ENCODE data around the gene RSPRY1.

RSPRY1 gene

GRCh38 chr16:57226701-57227621 lies 40.8 kb downstream of the RSPRY1 start:
- H3K79me2 ChIP-seq (ENCODE audit: control insufficient read depth, low read length): no peaks in the 10 kb centered on the region
- H4K20me1 ChIP-seq (ENCODE audit: control insufficient read depth, insufficient read depth, low read depth, low read length): no peaks in the 10 kb centered on the region
- H3K9me2 ChIP-seq (replicated peaks; ENCODE audit: control insufficient read depth, low read length): no peaks in the 10 kb centered on the region
- no peak for TF ChIP-seq CTCF (IDR thresholded peaks at IDR 0.05; ENCODE audit: low read depth, low read length, poor library complexity, severe bottlenecking)
- TF ChIP-seq EZH2phosphoT487 (IDR thresholded peaks at IDR 0.05; ENCODE audit: borderline replicate concordance, low read length): no peak
- H3K4me2 ChIP-seq (ENCODE audit: low read length): no peak overlapping the region
- no peak overlapping the region for H3K4me3 ChIP-seq (ENCODE audit: low read length)
- no peaks in the 10 kb centered on the region for H3F3A ChIP-seq (ENCODE audit: control insufficient read depth, insufficient read depth)
- H3K9me3 ChIP-seq (ENCODE audit: control insufficient read depth, insufficient read depth, low read length): no peaks in the 10 kb centered on the region
- H3K4me1 ChIP-seq (ENCODE audit: control insufficient read depth, low read length): peaks cover 16% of the 10 kb centered on the region
- H3K27ac ChIP-seq (ENCODE audit: low read depth, low read length): no peak overlapping the region
- peaks cover 72% of the 10 kb centered on the region for H3K36me3 ChIP-seq (ENCODE audit: control insufficient read depth, low read length)
- H3K27me3 ChIP-seq (ENCODE audit: control insufficient read depth, low read length): no peaks in the 10 kb centered on the region

- TF ChIP-seq EZH2phosphoT487 (IDR thresholded peaks at IDR 0.05; ENCODE audit: borderline replicate concordance, low read length) (no peak), CTCF (IDR thresholded peaks at IDR 0.05; ENCODE audit: low read depth, low read length, poor library complexity, severe bottlenecking) (no peak)
- no peaks in the 10 kb centered on the region for H3K9me2 ChIP-seq (replicated peaks; ENCODE audit: control insufficient read depth, low read length)
- H3F3A ChIP-seq (ENCODE audit: control insufficient read depth, insufficient read depth): no peaks in the 10 kb centered on the region
- no peaks in the 10 kb centered on the region for H3K79me2 ChIP-seq (ENCODE audit: control insufficient read depth, low read length)
- H3K36me3 ChIP-seq (ENCODE audit: control insufficient read depth, low read length): peaks cover 75% of the 10 kb centered on the region
- H3K4me1 ChIP-seq (ENCODE audit: control insufficient read depth, low read length): peaks cover 21% of the 10 kb centered on the region
- no peaks in the 10 kb centered on the region for H3K9me3 ChIP-seq (ENCODE audit: control insufficient read depth, insufficient read depth, low read length)
- no peak overlapping the region for H3K27ac ChIP-seq (ENCODE audit: low read depth, low read length)
- H4K20me1 ChIP-seq (ENCODE audit: control insufficient read depth, insufficient read depth, low read depth, low read length): no peaks in the 10 kb centered on the region
- H3K4me2 ChIP-seq (ENCODE audit: low read length): no peak overlapping the region
- H3K4me3 ChIP-seq (ENCODE audit: low read length): no peak overlapping the region
- H3K27me3 ChIP-seq (ENCODE audit: control insufficient read depth, low read length): no peaks in the 10 kb centered on the region
These were observed 43.0 kb downstream of the RSPRY1 start for GRCh38 chr16:57229079-57229478.

GRCh38 chr16:57231821-57232350 lies 45.8 kb downstream of the RSPRY1 start:
- peaks cover 23% of the 10 kb centered on the region for H3F3A ChIP-seq (ENCODE audit: control insufficient read depth, insufficient read depth)
- no peaks in the 10 kb centered on the region for H3K9me2 ChIP-seq (replicated peaks; ENCODE audit: control insufficient read depth, low read length)
- H3K4me3 ChIP-seq (ENCODE audit: low read length): no peak overlapping the region
- H3K9me3 ChIP-seq (ENCODE audit: control insufficient read depth, insufficient read depth, low read length): no peaks in the 10 kb centered on the region
- H3K36me3 ChIP-seq (ENCODE audit: control insufficient read depth, low read length): peaks cover 75% of the 10 kb centered on the region
- no peaks in the 10 kb centered on the region for H3K79me2 ChIP-seq (ENCODE audit: control insufficient read depth, low read length)
- no peaks in the 10 kb centered on the region for H3K27me3 ChIP-seq (ENCODE audit: control insufficient read depth, low read length)
- H3K4me2 ChIP-seq (ENCODE audit: low read length): no peak overlapping the region
- H4K20me1 ChIP-seq (ENCODE audit: control insufficient read depth, insufficient read depth, low read depth, low read length): no peaks in the 10 kb centered on the region
- H3K4me1 ChIP-seq (ENCODE audit: control insufficient read depth, low read length): peaks cover 33% of the 10 kb centered on the region
- no peak overlapping the region for H3K27ac ChIP-seq (ENCODE audit: low read depth, low read length)
- TF ChIP-seq EZH2phosphoT487 (IDR thresholded peaks at IDR 0.05; ENCODE audit: borderline replicate concordance, low read length) (no peak), CTCF (IDR thresholded peaks at IDR 0.05; ENCODE audit: low read depth, low read length, poor library complexity, severe bottlenecking) (no peak)

All from DOHH2 (cell line).